Astrocyte (in vitro differentiated cells and primary cell): ENCODE data around the gene CCDC92B.

Experiments
- EZH2 ChIP-seq: IDR thresholded peaks from 2 replicates; pipeline ENCODE4 v1.6.1; 2012; ENCODE audit warnings: mild to moderate bottlenecking, low read length, inconsistent platforms; ENCODE audit not compliant: insufficient read depth
- TF ChIP-seq, protein P1 (sequence below): IDR thresholded peaks from 2 replicates; pipeline ENCODE4 v1.5.1; 2011; ENCODE audit warnings: low read depth, mild to moderate bottlenecking, inconsistent platforms, low read length, moderate library complexity; ENCODE audit not compliant: insufficient read depth

DNA sequence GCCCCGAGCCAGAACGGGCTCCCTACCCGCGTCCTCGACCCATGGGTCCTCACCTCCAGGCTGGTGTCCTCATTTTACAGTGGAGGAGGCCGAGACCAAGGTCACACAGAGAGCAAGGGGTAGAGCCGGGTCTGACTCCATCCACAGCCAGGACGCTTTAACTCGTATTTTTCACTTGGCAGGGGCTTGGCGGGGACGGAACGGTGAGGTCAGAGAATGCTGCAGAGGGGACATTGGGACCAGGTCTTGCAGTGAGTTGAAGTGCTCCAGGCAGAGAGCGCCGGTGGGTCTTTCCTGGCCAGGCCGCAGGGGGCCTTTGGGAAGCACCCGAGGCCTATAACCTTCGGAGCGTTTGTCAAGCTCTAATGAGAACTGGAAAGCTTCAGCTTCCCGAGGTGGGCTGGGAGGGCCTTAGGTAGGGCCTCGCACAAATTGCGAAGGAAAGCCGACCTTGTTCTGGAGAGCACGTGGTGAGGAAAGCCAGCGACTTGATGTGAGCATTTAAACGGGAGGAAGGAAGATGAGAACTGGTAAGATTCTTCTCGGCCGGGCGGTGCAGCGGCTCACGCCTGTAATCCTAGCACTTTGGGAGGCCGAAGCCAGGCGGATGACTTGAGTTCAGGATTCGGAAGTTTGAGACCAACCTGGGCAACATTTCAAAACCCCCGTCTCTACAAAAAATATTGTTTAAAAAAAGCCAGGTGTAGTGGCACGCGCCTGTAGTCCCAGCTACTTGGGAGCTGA is 37.0 kb downstream of the CCDC92B start:
- TF ChIP-seq EZH2: no peak
- TF ChIP-seq, protein P1, sequence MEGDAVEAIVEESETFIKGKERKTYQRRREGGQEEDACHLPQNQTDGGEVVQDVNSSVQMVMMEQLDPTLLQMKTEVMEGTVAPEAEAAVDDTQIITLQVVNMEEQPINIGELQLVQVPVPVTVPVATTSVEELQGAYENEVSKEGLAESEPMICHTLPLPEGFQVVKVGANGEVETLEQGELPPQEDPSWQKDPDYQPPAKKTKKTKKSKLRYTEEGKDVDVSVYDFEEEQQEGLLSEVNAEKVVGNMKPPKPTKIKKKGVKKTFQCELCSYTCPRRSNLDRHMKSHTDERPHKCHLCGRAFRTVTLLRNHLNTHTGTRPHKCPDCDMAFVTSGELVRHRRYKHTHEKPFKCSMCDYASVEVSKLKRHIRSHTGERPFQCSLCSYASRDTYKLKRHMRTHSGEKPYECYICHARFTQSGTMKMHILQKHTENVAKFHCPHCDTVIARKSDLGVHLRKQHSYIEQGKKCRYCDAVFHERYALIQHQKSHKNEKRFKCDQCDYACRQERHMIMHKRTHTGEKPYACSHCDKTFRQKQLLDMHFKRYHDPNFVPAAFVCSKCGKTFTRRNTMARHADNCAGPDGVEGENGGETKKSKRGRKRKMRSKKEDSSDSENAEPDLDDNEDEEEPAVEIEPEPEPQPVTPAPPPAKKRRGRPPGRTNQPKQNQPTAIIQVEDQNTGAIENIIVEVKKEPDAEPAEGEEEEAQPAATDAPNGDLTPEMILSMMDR: no peak
